AG10803 (cell line): Measurements from ENCODE around the gene FBXO44.

Experiments used
- DNase-seq: peaks from one replicate; pipeline ENCODE4 v3.0.0; 2010; ENCODE audit warnings: low read depth
- H3K4me3 ChIP-seq: 2 replicates; pipeline ENCODE4 v1.5.1; 2011; ENCODE audit warnings: mild to moderate bottlenecking, low read length, control low read depth
- CTCF ChIP-seq: conservative IDR thresholded peaks from 2 replicates; pipeline ENCODE4 v1.5.1; 2011; ENCODE audit warnings: mild to moderate bottlenecking, low read length, control low read depth, inconsistent platforms

Gene FBXO44

GRCh38 chr1:11657654-11658053 lies 3.0 kb downstream of the FBXO44 start:
- no peak for TF ChIP-seq CTCF
- H3K4me3 ChIP-seq, result no peak overlapping the region
- DNase-seq, result no peak

- no peak for TF ChIP-seq CTCF
- no peak overlapping the region for H3K4me3 ChIP-seq
- no peak for DNase-seq
These were observed 3.9 kb downstream of the FBXO44 start for GRCh38 chr1:11658542-11658941.

- H3K4me3 ChIP-seq, result no peak overlapping the region
- no peak for DNase-seq
- no peak for TF ChIP-seq CTCF
These were observed 5.1 kb downstream of the FBXO44 start for GRCh38 chr1:11659748-11660147.

- no peak for TF ChIP-seq CTCF
- no peak overlapping the region for H3K4me3 ChIP-seq
- DNase-seq, result no peak
These were observed 6.4 kb downstream of the FBXO44 start for GRCh38 chr1:11661103-11661502.

DNA sequence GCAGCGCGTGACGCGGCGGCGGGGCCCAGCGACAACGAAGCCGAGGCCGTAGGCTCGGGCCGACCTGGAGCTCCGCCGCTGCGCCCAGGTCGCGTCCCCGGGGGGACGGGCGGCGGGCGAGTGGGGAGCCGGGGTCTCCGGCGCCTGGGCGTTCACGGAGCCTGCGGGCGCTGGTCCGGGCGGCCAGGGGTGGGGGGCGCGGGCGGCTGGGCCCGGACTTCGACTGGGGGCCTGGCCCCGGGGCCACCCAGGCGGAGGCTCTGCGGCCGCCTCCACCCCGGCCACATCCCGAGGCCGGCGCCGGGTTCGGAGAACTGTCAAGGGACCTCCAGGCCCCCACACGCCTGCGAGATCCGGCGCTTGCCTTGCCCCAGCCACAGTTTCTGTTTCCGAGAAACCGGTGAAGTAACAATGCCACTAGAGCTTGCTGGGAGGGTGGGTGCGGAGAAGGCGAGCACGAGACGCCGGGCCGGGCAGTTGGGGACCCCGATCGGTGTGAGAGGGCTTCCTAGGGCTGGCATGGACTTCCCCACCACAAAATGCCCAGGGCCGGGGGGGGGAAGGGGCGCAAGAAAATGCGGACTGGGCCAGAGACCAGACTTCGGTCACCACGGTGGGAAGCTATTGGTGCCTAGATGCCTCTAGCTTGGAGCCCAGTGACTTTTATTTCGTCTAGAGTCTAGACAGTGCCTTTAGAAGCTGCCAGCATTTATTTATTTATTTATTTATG lies 9.8 kb downstream of the FBXO44 start:
- DNase-seq, result peak; percentile 34
- TF ChIP-seq CTCF, result no peak
- H3K4me3 ChIP-seq, result peak overlapping the region; percentile 62

DNA sequence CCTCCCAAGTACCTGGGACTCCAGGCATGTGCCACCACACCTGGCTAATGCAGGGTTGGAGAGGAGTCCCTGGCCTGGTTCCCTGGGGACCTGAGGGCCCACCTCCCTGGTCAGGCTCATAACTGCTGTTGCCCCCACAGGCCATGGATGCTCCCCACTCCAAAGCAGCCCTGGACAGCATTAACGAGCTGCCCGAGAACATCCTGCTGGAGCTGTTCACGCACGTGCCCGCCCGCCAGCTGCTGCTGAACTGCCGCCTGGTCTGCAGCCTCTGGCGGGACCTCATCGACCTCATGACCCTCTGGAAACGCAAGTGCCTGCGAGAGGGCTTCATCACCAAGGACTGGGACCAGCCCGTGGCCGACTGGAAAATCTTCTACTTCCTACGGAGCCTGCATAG lies 13.8 kb downstream of the FBXO44 start:
- no peak for DNase-seq
- H3K4me3 ChIP-seq, result no peak overlapping the region
- no peak for TF ChIP-seq CTCF

- no peak overlapping the region for H3K4me3 ChIP-seq
- no peak for DNase-seq
- no peak for TF ChIP-seq CTCF
These were observed 16.1 kb downstream of the FBXO44 start for GRCh38 chr1:11670747-11671146.
